Erythroblast (primary cell): ENCODE measurements around the gene CAPRIN2.

ENCODE experiments used
- GATA1 ChIP-seq: IDR thresholded peaks from 2 replicates; pipeline ENCODE4 v1.6.1; 2011; ENCODE audit warnings: low read depth, mild to moderate bottlenecking, control low read depth, low read length, moderate library complexity
- POLR2A ChIP-seq: IDR thresholded peaks from 2 replicates; pipeline ENCODE4 v1.6.1; 2011; ENCODE audit warnings: mild to moderate bottlenecking, low read length

- TF ChIP-seq POLR2A = no peak
- TF ChIP-seq GATA1 = no peak
These were observed 34.0 kb upstream of the CAPRIN2 start for GRCh38 chr12:30788754-30789153.
